GM10847 (cell line): ENCODE measurements around the gene ABCA10.

Experiments
- POLR2A ChIP-seq: IDR thresholded peaks from 2 replicates; pipeline ENCODE4 v1.6.1; 2011; ENCODE audit not compliant: insufficient read length; ENCODE audit errors: extremely low read depth

The ABCA10 gene

GRCh38 chr17:69142175-69142802, 86.3 kb downstream of the ABCA10 start:
- TF ChIP-seq POLR2A = no peak

GRCh38 chr17:69141431-69142174, 87.0 kb downstream of the ABCA10 start, which contains the start of gene ABCA6:
ABCA6 (minus strand) TSS chr17:69141895; CDS start chr17:69140703, 1,192 bp downstream.
- TF ChIP-seq POLR2A = no peak

- no peak for TF ChIP-seq POLR2A
These were observed 94.5 kb downstream of the ABCA10 start for GRCh38 chr17:69134112-69134511.

- TF ChIP-seq POLR2A = no peak
These were observed 97.9 kb downstream of the ABCA10 start for GRCh38 chr17:69130627-69131296.

GRCh38 chr17:69123626-69124025, 105.0 kb downstream of the ABCA10 start:
- no peak for TF ChIP-seq POLR2A

- TF ChIP-seq POLR2A = no peak
These were observed 106.6 kb downstream of the ABCA10 start for GRCh38 chr17:69122065-69122464.

DNA sequence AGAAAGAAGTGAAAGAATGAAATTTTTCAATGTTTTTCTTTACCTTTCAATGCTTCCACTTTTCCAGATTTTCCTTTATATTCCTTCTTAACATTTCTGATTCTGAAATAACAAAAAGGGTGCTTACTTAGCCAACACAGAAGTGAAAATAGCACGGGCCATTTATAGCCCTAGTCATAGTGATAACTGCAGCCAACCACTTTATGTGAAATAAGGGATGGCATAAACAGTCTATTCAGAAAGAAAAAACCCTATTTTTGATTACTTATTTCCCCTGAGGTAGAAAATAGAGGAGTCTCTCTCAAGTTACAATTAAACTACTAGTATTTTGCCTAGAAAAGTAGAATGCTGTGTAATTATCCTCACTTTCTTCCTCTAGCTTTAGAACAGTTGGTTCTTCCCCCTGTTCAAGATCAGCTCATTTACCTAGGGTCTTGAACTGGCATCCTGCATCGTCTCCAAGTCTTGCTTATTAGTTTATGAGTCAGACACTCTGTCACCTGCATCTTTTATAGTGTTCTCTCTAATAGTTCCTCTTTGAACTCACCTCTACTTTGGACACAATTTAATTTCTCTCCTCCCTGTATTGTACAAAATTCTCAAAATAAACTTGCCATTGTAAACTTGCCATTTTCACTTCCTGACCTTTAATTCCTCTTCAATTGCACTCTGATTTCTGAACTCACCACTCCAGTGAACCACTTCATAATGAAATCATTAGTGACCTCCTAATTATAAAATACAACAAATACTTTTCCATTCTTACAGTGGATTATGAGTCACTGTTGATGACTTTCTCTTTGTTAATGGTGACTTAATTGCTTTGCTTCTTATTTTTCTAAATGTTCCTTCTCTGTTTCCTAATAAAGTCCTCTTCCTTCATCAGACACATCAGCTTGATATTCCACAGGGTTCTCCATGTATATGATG, 110.5 kb downstream of the ABCA10 start:
- no peak for TF ChIP-seq POLR2A

GRCh38 chr17:69111794-69112193, 116.8 kb downstream of the ABCA10 start:
- TF ChIP-seq POLR2A = no peak

- TF ChIP-seq POLR2A = no peak
These were observed 122.5 kb downstream of the ABCA10 start for GRCh38 chr17:69105907-69106730.

DNA sequence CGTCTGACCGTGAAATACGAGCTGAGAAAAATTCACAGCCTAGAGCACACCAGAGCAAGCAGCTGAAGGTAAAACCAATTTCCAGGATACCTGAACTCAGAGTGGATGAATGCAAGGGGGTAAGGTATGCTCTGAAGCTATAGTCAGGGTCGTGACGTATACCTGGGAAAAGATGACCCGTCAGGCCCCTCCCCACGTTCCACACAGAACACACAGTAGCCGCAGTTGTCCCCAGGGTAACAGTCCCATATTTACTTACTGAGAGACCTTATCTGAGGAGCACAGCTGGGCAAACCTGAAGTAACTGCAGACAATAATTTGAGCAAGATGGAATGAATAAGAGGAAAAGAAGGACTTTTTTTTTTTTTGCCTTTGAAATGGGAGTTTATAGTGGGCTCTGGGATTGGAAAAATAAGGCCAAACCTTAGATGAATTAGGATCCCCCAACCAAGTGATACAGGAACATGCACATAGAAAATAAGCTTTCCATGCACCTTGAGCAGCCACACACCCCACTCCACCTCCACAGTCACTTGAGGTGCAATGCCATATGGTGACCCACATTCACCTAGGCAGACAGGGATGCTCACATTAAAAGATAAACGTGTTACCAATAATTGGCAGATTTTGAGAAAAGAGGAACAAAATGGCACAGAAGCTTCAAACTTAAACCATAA, 124.9 kb downstream of the ABCA10 start:
- TF ChIP-seq POLR2A = no peak

- TF ChIP-seq POLR2A = no peak
These were observed 130.0 kb downstream of the ABCA10 start for GRCh38 chr17:69098625-69099024.
